Natural killer cell (primary cell): Measurements from ENCODE around the gene PARD3B. TPM values are rescaled to one million over a fixed set of nuclear protein-coding genes. Genes with fewer than 3 reads are reported as not detected.

ENCODE experiments used
- ATAC-seq, 3 donors: fragments of 150-1000 bp in 2 of 3; fragments of 200-7000 bp in 1 of 3; cut with Tn5 transposase; 1 replicate in 1 of 3; 2 replicates in 2 of 3; pipeline ENCODE4 v1.10.0; 2021; ENCODE audit warnings: mild to moderate bottlenecking in 2 of 3, moderate library complexity in 2 of 3
- DNase-seq, 2 donors: peaks; one replicate each; pipeline versions ENCODE4 v3.0.0 to v3.0.0-alpha.2; 2013 to 2021; ENCODE audit warnings: mixed read lengths in 1 of 2
- H3K27ac ChIP-seq: one replicate; pipeline ENCODE4 v1.5.1; 2013; ENCODE audit warnings: mild to moderate bottlenecking, low read length
- H3K27me3 ChIP-seq: one replicate; pipeline ENCODE4 v1.6.1; 2013; ENCODE audit warnings: low read length; ENCODE audit not compliant: control insufficient read depth, insufficient read depth
- H3K36me3 ChIP-seq: one replicate; pipeline ENCODE4 v1.6.1; 2013; ENCODE audit warnings: low read length; ENCODE audit not compliant: control insufficient read depth, insufficient read depth
- H3K4me1 ChIP-seq: one replicate; pipeline ENCODE4 v1.6.1; 2013; ENCODE audit warnings: low read length; ENCODE audit not compliant: control insufficient read depth, insufficient read depth
- H3K4me3 ChIP-seq: one replicate; pipeline ENCODE4 v1.5.1; 2013; ENCODE audit warnings: low read length
- H3K9me3 ChIP-seq: one replicate; pipeline ENCODE4 v1.6.1; 2013; ENCODE audit warnings: low read length; ENCODE audit not compliant: control insufficient read depth, insufficient read depth
- H3K27ac Mint-ChIP-seq, 2 donors: one replicate each; pipeline ENCODE4 v1.8.0; 2022; ENCODE audit warnings: mild to moderate bottlenecking in 2 of 2, mixed read lengths in 2 of 2, moderate library complexity in 1 of 2
- H3K27me3 Mint-ChIP-seq, 2 donors: one replicate each; pipeline ENCODE4 v1.8.0; 2022; ENCODE audit warnings: low read depth in 2 of 2, mixed read lengths in 2 of 2
- H3K36me3 Mint-ChIP-seq: one replicate; pipeline ENCODE4 v1.8.0; 2022; ENCODE audit warnings: mixed read lengths
- H3K4me1 Mint-ChIP-seq, 2 donors: one replicate each; pipeline ENCODE4 v1.8.0; 2022; ENCODE audit warnings: mixed read lengths in 2 of 2
- H3K4me3 Mint-ChIP-seq: one replicate; pipeline ENCODE4 v1.8.0; 2022; ENCODE audit warnings: mild to moderate bottlenecking, moderate library complexity, mixed read lengths
- H3K9me3 Mint-ChIP-seq, 2 donors: one replicate each; pipeline ENCODE4 v1.8.0; 2022; ENCODE audit warnings: mixed read lengths in 2 of 2
- CTCF ChIP-seq: fragments of 200-600 bp; IDR thresholded peaks from one replicate; pipeline ENCODE4 v1.8.0; 2022; ENCODE audit warnings: antibody characterized with exemption
- WGBS: methylation state at CpG from one replicate; pipeline ENCODE4 v1.1.7; 2013; ENCODE audit warnings: missing lambda C conversion rate; ENCODE audit not compliant: insufficient coverage; 5-methylcytosine and 5-hydroxymethylcytosine counted together
- intact Hi-C: fragments of 100-400 bp; cut with micrococcal nuclease; formaldehyde crosslinking; loops from one replicate; pipeline ENCODE4 v1.14.2; 2022
- total RNA-seq, 4 donors: library from RNA; stranded (reverse); fragments of 120-200 nt in 1 of 4; gene quantifications; one replicate each; pipeline versions ENCODE4 v1.2.3 to v1.2.4, GENCODE V29; 2013 to 2022

The PARD3B gene
- total RNA-seq, 3 donors from 2014 or later (not counting 1 experiment from before 2014, with no cell fraction given) = 0.13 to 0.45 TPM; not detected in 1

DNA sequence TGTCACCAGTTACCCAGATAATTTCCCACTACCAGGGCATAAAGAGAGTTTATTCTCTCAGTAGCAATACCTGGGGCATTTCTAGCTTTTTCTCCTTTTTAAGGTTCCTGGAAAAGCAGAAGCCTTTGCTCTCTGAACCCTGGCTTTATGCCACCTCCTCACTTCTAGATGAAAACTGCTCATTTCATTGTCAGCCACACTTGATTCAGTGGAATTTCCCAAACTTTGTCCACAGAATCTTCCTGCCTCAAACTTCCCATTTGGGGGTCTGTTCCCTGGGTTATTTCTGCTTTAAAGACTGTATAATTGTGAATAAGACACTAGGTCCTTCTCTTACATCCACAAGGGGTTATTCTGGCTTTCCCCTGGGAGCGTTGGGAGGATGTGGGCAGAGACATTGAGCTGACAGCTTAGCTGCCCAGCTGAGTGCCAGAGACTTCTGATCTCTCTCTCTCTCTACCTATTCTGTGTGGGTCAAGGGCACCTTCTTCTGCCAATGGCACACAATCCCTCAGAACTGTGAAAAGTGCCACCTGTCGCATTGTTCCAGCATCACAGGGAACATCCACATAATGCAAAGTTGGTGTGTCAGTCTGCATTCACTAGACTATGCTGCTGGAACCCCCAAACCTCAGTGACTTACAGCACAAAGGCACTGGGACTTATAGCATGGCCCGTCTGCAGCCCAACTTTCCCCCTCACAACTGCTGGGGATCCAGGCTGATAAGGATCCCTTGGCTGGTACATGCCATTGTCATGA, 1117.1 kb downstream of the PARD3B start:
- TF ChIP-seq CTCF = no peak
- intact Hi-C loops = no loop called here
- no peaks in the 10 kb centered on the region for H3K9me3 ChIP-seq
- no peak overlapping the region for H3K4me3 ChIP-seq
- no peak overlapping the region for H3K27ac ChIP-seq
- no peaks in the 10 kb centered on the region for H3K36me3 ChIP-seq
- Mint-ChIP-seq H3K4me3 (no peak overlapping the region), H3K9me3 (peaks cover 0 to 1% of the 10 kb centered on the region in 2 donors), H3K27me3 (peaks cover under 1 to 1% of the 10 kb centered on the region in 2 donors), H3K27ac (no peak overlapping the region), H3K36me3 (no peaks in the 10 kb centered on the region), H3K4me1 (peaks cover 12 to 13% of the 10 kb centered on the region in 2 donors)
- H3K27me3 ChIP-seq = no peaks in the 10 kb centered on the region
- no peak for DNase-seq
- H3K4me1 ChIP-seq = no peaks in the 10 kb centered on the region
- WGBS = 88% methylated on average over 3 of the region's 3 CpGs
- no peak for ATAC-seq

GRCh38 chr2:205665791-205666190, 1120.5 kb downstream of the PARD3B start:
- Mint-ChIP-seq H3K4me1 (peaks cover 5% of the 10 kb centered on the region in 2 donors), H3K4me3 (no peak overlapping the region), H3K27me3 (peaks cover 10 to 31% of the 10 kb centered on the region in 2 donors), H3K36me3 (no peaks in the 10 kb centered on the region), H3K9me3 (peaks cover 0 to 3% of the 10 kb centered on the region in 2 donors), H3K27ac (no peak overlapping the region)
- H3K4me3 ChIP-seq = no peak overlapping the region
- TF ChIP-seq CTCF = no peak
- no peaks in the 10 kb centered on the region for H3K27me3 ChIP-seq
- H3K4me1 ChIP-seq = no peaks in the 10 kb centered on the region
- no peaks in the 10 kb centered on the region for H3K9me3 ChIP-seq
- ATAC-seq = no peak
- no CpG with 5 or more reads among the region's 2 CpGs for WGBS
- intact Hi-C loops = no loop called here
- H3K27ac ChIP-seq = no peak overlapping the region
- no peak for DNase-seq
- no peaks in the 10 kb centered on the region for H3K36me3 ChIP-seq
